Right atrium auricular region (tissue), 2 donors: ENCODE results near the gene HOXD12. TPM values are rescaled to one million over a fixed set of nuclear protein-coding genes. Genes with fewer than 3 reads are reported as not detected.

Experiments
- DNase-seq: peaks from one replicate; pipeline ENCODE4 v3.0.0-alpha.2; 2019; ENCODE audit warnings: low spot score
- H3K27ac ChIP-seq, 2 donors: fragments of 200-600 bp; sonication (generic); 1 replicate in 1 of 2; 2 replicates in 1 of 2; pipeline ENCODE4 v1.5.1; 2016 to 2019
- H3K27me3 ChIP-seq, 2 donors: fragments of 200-600 bp; sonication (generic); one replicate each; pipeline versions ENCODE4 v1.5.1 to v1.6.0; 2017 to 2019
- H3K36me3 ChIP-seq: fragments of 200-600 bp; sonication (generic); one replicate; pipeline ENCODE4 v1.5.1; 2016
- H3K4me1 ChIP-seq, 2 donors: fragments of 200-600 bp; sonication (generic); one replicate each; pipeline versions ENCODE4 v1.5.1 to v1.6.0; 2017 to 2019
- H3K4me3 ChIP-seq, 2 donors: fragments of 200-600 bp; sonication (generic); 1 replicate in 1 of 2; 2 replicates in 1 of 2; pipeline ENCODE4 v1.5.1; 2017 to 2019; ENCODE audit warnings: mild to moderate bottlenecking in 1 of 2, moderate library complexity in 1 of 2
- H3K9me3 ChIP-seq, 2 donors: fragments of 200-600 bp; sonication (generic); one replicate each; pipeline ENCODE4 v1.5.1; 2019
- CTCF ChIP-seq, 2 donors: fragments of 200-600 bp; sonication (generic); IDR thresholded peaks; one replicate each; pipeline ENCODE4 v1.5.1; 2019; ENCODE audit warnings: antibody characterized with exemption in 2 of 2
- total RNA-seq, 2 donors: library from RNA; depleted of rRNA; stranded (reverse); fragments of >200 nt; gene quantifications; one replicate each; pipeline ENCODE4 v1.1.0, GENCODE V29; 2016

HOXD12 gene
- total RNA-seq, 2 donors from 2014 or later, result not detected

GRCh38 chr2:176135035-176135440 is 35.4 kb downstream of the HOXD12 start:
- Histone ChIP-seq H3K9me3 (no peaks in the 10 kb centered on the region), H3K4me3 (no peak overlapping the region), H3K27me3 (peaks cover 45 to 68% of the 10 kb centered on the region in 2 donors), H3K36me3 (no peaks in the 10 kb centered on the region), H3K4me1 (peaks cover 0 to 24% of the 10 kb centered on the region in 2 donors), H3K27ac (no peak overlapping the region)
- no peak for DNase-seq
- no peak for TF ChIP-seq CTCF (IDR thresholded peaks at IDR 0.05)

- Histone ChIP-seq H3K36me3 (no peaks in the 10 kb centered on the region), H3K9me3 (no peaks in the 10 kb centered on the region), H3K27ac (peak overlapping the region; percentile 54 to 69), H3K4me1 (peaks cover 0 to 27% of the 10 kb centered on the region in 2 donors), H3K4me3 (peak overlapping the region; percentile 40 to 56), H3K27me3 (peaks cover 35 to 56% of the 10 kb centered on the region in 2 donors)
- no peak for DNase-seq
- no peak for TF ChIP-seq CTCF (IDR thresholded peaks at IDR 0.05)
Observed at GRCh38 chr2:176136374-176137251, 37.0 kb downstream of the HOXD12 start.

- Histone ChIP-seq H3K4me1 (peaks cover 0 to 27% of the 10 kb centered on the region in 2 donors), H3K27me3 (peaks cover 29 to 50% of the 10 kb centered on the region in 2 donors), H3K36me3 (no peaks in the 10 kb centered on the region), H3K4me3 (peak overlapping the region; percentile 40 to 56), H3K9me3 (no peaks in the 10 kb centered on the region), H3K27ac (peak overlapping the region; percentile 54 to 69)
- TF ChIP-seq CTCF (IDR thresholded peaks at IDR 0.05), result no peak
- no peak for DNase-seq
Observed at GRCh38 chr2:176137252-176137580, 37.6 kb downstream of the HOXD12 start.

- DNase-seq, result no peak
- Histone ChIP-seq H3K4me3 (no peak overlapping the region), H3K36me3 (no peaks in the 10 kb centered on the region), H3K27ac (no peak overlapping the region), H3K27me3 (peaks cover 25 to 43% of the 10 kb centered on the region in 2 donors), H3K9me3 (no peaks in the 10 kb centered on the region), H3K4me1 (peaks cover 0 to 27% of the 10 kb centered on the region in 2 donors)
- no peak for TF ChIP-seq CTCF (IDR thresholded peaks at IDR 0.05)
Observed at GRCh38 chr2:176137906-176138305, 38.3 kb downstream of the HOXD12 start.

- Histone ChIP-seq H3K36me3 (no peaks in the 10 kb centered on the region), H3K4me1 (peaks cover 0 to 27% of the 10 kb centered on the region in 2 donors), H3K4me3 (no peak overlapping the region), H3K27me3 (peaks cover 21 to 40% of the 10 kb centered on the region in 2 donors), H3K9me3 (no peaks in the 10 kb centered on the region), H3K27ac (no peak overlapping the region)
- DNase-seq, result no peak
- TF ChIP-seq CTCF (IDR thresholded peaks at IDR 0.05), result no peak
Observed at GRCh38 chr2:176138526-176138922, 38.9 kb downstream of the HOXD12 start.
